ENCODE data around the gene SCARF1. TPM values are rescaled to one million over a fixed set of nuclear protein-coding genes. Genes with fewer than 3 reads are reported as not detected.

SCARF1 gene
- polyA plus RNA-seq, 3 donors: 5.2 to 23.4 (median 6.3) TPM

DNA sequence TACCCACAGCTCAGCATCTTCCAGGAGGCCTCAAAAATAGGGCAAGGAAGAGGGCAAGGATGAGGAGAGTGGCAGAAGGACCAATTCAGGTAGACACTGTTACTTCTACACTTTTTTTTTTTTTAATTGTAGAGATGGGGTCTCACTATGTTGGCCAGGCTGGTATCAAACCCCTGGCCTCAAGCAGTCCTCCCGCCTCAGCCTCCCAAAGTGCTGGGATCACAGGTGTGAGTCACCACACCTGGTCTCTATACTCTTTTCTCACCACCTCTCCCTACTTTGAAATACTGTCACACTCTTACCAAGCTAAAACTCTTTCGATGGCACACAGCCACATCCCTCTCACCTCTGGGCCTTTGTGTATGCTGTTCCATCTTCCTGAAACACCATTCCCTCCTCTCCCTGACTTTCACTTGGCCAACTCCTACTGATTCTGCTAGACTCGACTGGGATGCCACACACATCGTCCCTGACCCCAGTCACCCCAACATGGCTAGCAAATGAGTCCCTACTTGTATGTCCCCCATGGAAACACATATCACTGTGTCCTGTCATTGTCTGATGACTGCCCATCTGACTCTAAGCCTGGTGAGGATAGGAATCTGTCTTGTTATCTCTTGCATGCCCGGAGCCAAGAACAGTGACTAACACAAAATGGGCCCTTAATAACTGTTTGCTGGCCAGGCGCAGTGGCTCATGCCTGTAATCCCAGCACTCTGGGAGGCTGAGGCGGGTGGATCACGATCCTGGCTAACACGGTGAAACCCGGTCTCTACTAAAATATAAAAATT is 9.7 kb downstream of the SCARF1 start:
- H3K4me3 Mint-ChIP-seq: no peak overlapping the region
- H3K27ac Mint-ChIP-seq: peak overlapping the region in 3 of 7 donors; percentile 14 to 74 (median 62)
- H3K9ac ChIP-seq (ENCODE audit: insufficient read depth, low read length, poor library complexity, severe bottlenecking): no peak overlapping the region
- H3K4me2 ChIP-seq (replicated peaks; ENCODE audit: extremely low read depth, low read length, poor library complexity, severe bottlenecking): no peak overlapping the region
- H3K9me3 ChIP-seq (replicated peaks in 1 of 2; ENCODE audit: control insufficient read depth in 1 of 2, insufficient read depth in 1 of 2, low read length in 2 of 2): no peaks in the 10 kb centered on the region
- H2AFZ ChIP-seq (ENCODE audit: insufficient read depth, low read depth, low read length, poor library complexity, severe bottlenecking): no peak overlapping the region
- TF ChIP-seq, protein P1, sequence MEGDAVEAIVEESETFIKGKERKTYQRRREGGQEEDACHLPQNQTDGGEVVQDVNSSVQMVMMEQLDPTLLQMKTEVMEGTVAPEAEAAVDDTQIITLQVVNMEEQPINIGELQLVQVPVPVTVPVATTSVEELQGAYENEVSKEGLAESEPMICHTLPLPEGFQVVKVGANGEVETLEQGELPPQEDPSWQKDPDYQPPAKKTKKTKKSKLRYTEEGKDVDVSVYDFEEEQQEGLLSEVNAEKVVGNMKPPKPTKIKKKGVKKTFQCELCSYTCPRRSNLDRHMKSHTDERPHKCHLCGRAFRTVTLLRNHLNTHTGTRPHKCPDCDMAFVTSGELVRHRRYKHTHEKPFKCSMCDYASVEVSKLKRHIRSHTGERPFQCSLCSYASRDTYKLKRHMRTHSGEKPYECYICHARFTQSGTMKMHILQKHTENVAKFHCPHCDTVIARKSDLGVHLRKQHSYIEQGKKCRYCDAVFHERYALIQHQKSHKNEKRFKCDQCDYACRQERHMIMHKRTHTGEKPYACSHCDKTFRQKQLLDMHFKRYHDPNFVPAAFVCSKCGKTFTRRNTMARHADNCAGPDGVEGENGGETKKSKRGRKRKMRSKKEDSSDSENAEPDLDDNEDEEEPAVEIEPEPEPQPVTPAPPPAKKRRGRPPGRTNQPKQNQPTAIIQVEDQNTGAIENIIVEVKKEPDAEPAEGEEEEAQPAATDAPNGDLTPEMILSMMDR (IDR thresholded peaks at IDR 0.05): no peak
- peaks cover 25% of the 10 kb centered on the region for H3K4me1 Mint-ChIP-seq
- H3K4me3 ChIP-seq (replicated peaks in 1 of 3; ENCODE audit: low read depth in 2 of 3, low read length in 3 of 3): no peak overlapping the region
- H4K20me1 ChIP-seq (ENCODE audit: insufficient read depth, low read length): peaks cover 11% of the 10 kb centered on the region
- H3K9me3 Mint-ChIP-seq: peaks cover 0 to 2% (median 0%) of the 10 kb centered on the region in 7 donors
- intact Hi-C loops (cut with micrococcal nuclease): no loop called here
- 83% methylated on average over 6 of the region's 10 CpGs for WGBS (ENCODE audit: insufficient coverage)
- peaks cover 1 to 8% (median 1%) of the 10 kb centered on the region in 3 donors for H3K27me3 Mint-ChIP-seq (ENCODE audit: low read depth in 3 of 3)
- no peak overlapping the region for H3K27ac ChIP-seq (ENCODE audit: low read depth in 1 of 2, low read length in 2 of 2)
- peaks cover 19 to 24% of the 10 kb centered on the region in 2 donors for H3K4me1 ChIP-seq (ENCODE audit: control insufficient read depth in 1 of 2, insufficient read depth in 2 of 2, low read length in 2 of 2)
- no peak for DNase-seq
- H3K36me3 ChIP-seq (replicated peaks in 1 of 2; ENCODE audit: control insufficient read depth in 1 of 2, insufficient read depth in 2 of 2, low read length in 2 of 2): peaks cover 23 to 29% of the 10 kb centered on the region in 2 donors
- H3K36me3 Mint-ChIP-seq: peaks cover 38 to 42% of the 10 kb centered on the region in 2 donors
- no peaks in the 10 kb centered on the region for H3K79me2 ChIP-seq (ENCODE audit: insufficient read depth, low read length)
- H3K27me3 ChIP-seq (ENCODE audit: control insufficient read depth in 2 of 2, insufficient read depth in 2 of 2, low read length in 2 of 2): no peaks in the 10 kb centered on the region

DNA sequence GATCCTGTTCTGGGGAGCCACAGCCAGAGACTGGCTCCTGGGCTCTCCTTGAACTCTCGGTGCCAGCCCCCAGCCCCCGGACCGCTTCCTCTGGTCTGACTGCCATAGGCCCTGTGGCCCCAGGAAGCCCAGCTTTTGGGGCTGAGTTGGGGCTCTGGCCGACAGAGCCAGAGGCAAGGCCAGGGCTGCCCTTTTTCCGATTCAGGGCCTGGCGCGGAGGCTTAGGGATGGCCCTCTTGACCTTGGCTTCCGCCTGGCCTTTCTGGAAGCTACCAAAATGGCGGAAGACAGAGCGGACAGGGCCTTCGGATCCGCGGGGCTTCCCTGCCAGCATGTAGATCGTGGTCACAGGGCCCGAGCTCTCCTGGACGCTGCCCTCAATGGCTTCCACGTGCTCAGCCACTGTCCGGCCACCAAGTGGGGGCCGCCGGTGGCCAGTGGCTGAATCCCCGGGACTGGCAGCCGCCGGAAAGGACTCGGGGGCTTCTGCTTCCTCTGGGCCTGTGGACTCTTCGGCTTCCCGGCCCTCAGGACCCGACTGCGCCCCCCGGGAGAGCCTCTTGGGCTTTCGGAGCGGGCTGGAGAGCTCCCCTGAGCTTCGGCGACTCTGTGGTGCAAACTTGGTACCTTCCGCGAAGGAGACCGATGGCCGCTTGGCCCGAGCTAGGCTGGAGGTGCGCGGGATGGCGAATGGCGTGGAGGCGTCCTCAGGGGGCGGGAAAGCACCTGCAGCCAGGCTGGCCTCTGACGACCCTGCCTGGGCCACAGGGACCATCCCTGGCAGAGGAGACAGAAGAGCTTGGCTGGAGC is 10.5 kb downstream of the SCARF1 start:
- peaks cover 33% of the 10 kb centered on the region for H3K4me1 Mint-ChIP-seq
- no peak overlapping the region for H3K4me3 ChIP-seq (replicated peaks in 1 of 3; ENCODE audit: low read depth in 2 of 3, low read length in 3 of 3)
- peaks cover 27 to 32% of the 10 kb centered on the region in 2 donors for H3K4me1 ChIP-seq (ENCODE audit: control insufficient read depth in 1 of 2, insufficient read depth in 2 of 2, low read length in 2 of 2)
- TF ChIP-seq, protein P1 (IDR thresholded peaks at IDR 0.05): no peak
- WGBS (ENCODE audit: insufficient coverage): 98% methylated on average over 45 of the region's 45 CpGs
- intact Hi-C loops (cut with micrococcal nuclease): no loop called here
- DNase-seq: peak in 1 of 3 donors; percentile 1
- no peaks in the 10 kb centered on the region for H3K79me2 ChIP-seq (ENCODE audit: insufficient read depth, low read length)
- H3K9me3 Mint-ChIP-seq: peaks cover 0 to 4% (median 0%) of the 10 kb centered on the region in 7 donors
- H3K9me3 ChIP-seq (replicated peaks in 1 of 2; ENCODE audit: control insufficient read depth in 1 of 2, insufficient read depth in 1 of 2, low read length in 2 of 2): no peaks in the 10 kb centered on the region
- peaks cover 37 to 42% of the 10 kb centered on the region in 2 donors for H3K36me3 Mint-ChIP-seq
- H3K4me2 ChIP-seq (replicated peaks; ENCODE audit: extremely low read depth, low read length, poor library complexity, severe bottlenecking): no peak overlapping the region
- peak overlapping the region in 1 of 7 donors; percentile 36 for H3K27ac Mint-ChIP-seq
- H4K20me1 ChIP-seq (ENCODE audit: insufficient read depth, low read length): peaks cover 11% of the 10 kb centered on the region
- no peak overlapping the region for H3K27ac ChIP-seq (ENCODE audit: low read depth in 1 of 2, low read length in 2 of 2)
- H3K4me3 Mint-ChIP-seq: no peak overlapping the region
- no peak overlapping the region for H3K9ac ChIP-seq (ENCODE audit: insufficient read depth, low read length, poor library complexity, severe bottlenecking)
- H2AFZ ChIP-seq (ENCODE audit: insufficient read depth, low read depth, low read length, poor library complexity, severe bottlenecking): no peak overlapping the region
- H3K36me3 ChIP-seq (replicated peaks in 1 of 2; ENCODE audit: control insufficient read depth in 1 of 2, insufficient read depth in 2 of 2, low read length in 2 of 2): peaks cover 23 to 29% of the 10 kb centered on the region in 2 donors
- H3K27me3 Mint-ChIP-seq (ENCODE audit: low read depth in 3 of 3): peaks cover 1 to 12% (median 1%) of the 10 kb centered on the region in 3 donors
- no peaks in the 10 kb centered on the region for H3K27me3 ChIP-seq (ENCODE audit: control insufficient read depth in 2 of 2, insufficient read depth in 2 of 2, low read length in 2 of 2)

Data from CD14-positive monocyte (primary cell).